Sigmoid colon (tissue), 4 donors: ENCODE results near the gene MRPS27.

Experiments used
- CTCF ChIP-seq, 4 experiments: fragments of 450-650 bp in 3 of 4; fragments of 200-600 bp in 1 of 4; IDR thresholded peaks; one replicate each; pipeline ENCODE4 v1.5.1; 2016 to 2019; ENCODE audit warnings: antibody characterized with exemption in 4 of 4, mild to moderate bottlenecking in 3 of 4, moderate library complexity in 2 of 4
- EP300 ChIP-seq, 4 donors: sonication (generic); formaldehyde crosslinking; IDR thresholded peaks; one replicate each; pipeline ENCODE4 v1.6.1; 2017; ENCODE audit warnings: antibody characterized with exemption in 4 of 4

GRCh38 chr5:72296256-72296655 lies 23.8 kb downstream of the MRPS27 start:
- TF ChIP-seq CTCF (IDR thresholded peaks at IDR 0.05) (no peak), EP300 (IDR thresholded peaks at IDR 0.05) (no peak)
